Astrocyte (in vitro differentiated cells and primary cell): ENCODE data around the gene IL10RB.
"Not testable (repeated sequence)": the region's sequence is repeated elsewhere in the genome, so short reads cannot be mapped to it uniquely, and the experiment has no call there.

Experiments used
- EZH2 ChIP-seq: IDR thresholded peaks from 2 replicates; pipeline ENCODE4 v1.6.1; 2012; ENCODE audit warnings: mild to moderate bottlenecking, low read length, inconsistent platforms; ENCODE audit not compliant: insufficient read depth
- TF ChIP-seq, protein P1 (sequence below): IDR thresholded peaks from 2 replicates; pipeline ENCODE4 v1.5.1; 2011; ENCODE audit warnings: low read depth, mild to moderate bottlenecking, inconsistent platforms, low read length, moderate library complexity; ENCODE audit not compliant: insufficient read depth

DNA sequence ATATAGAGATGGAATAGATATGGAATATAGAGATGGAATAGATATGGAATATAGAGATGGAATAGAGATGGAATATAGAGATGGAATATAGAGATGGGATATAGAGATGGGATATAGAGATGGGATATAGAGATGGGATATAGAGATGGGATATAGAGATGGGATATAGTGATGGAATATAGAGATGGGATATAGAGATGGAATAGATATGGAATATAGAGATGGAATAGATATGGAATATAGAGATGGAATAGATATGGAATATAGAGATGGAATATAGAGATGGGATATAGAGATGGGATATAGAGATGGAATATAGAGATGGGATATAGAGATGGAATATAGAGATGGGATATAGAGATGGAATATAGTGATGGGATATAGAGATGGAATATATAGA is 57.4 kb downstream of the IL10RB start:
- TF ChIP-seq, protein P1, sequence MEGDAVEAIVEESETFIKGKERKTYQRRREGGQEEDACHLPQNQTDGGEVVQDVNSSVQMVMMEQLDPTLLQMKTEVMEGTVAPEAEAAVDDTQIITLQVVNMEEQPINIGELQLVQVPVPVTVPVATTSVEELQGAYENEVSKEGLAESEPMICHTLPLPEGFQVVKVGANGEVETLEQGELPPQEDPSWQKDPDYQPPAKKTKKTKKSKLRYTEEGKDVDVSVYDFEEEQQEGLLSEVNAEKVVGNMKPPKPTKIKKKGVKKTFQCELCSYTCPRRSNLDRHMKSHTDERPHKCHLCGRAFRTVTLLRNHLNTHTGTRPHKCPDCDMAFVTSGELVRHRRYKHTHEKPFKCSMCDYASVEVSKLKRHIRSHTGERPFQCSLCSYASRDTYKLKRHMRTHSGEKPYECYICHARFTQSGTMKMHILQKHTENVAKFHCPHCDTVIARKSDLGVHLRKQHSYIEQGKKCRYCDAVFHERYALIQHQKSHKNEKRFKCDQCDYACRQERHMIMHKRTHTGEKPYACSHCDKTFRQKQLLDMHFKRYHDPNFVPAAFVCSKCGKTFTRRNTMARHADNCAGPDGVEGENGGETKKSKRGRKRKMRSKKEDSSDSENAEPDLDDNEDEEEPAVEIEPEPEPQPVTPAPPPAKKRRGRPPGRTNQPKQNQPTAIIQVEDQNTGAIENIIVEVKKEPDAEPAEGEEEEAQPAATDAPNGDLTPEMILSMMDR, result not testable (repeated sequence)
- not testable (repeated sequence) for TF ChIP-seq EZH2
